Panc1 (cell line): Measurements from ENCODE around the gene AKAP10.
A peak's percentile ranks its signal among the peaks of the same experiment; 100 is the strongest.

Experiments
- CTCF ChIP-seq: fragments of 450-650 bp; IDR thresholded peaks from 2 replicates; pipeline ENCODE4 v1.5.1; 2017; ENCODE audit warnings: mild to moderate bottlenecking
- POLR2AphosphoS5 ChIP-seq: IDR thresholded peaks from 2 replicates; pipeline ENCODE4 v1.6.1; 2012; ENCODE audit warnings: mild to moderate bottlenecking, low read depth, low read length, moderate library complexity
- REST ChIP-seq, 2 experiments: IDR thresholded peaks; 2 replicates each; pipeline ENCODE4 v1.6.1; 2011 to 2012; ENCODE audit warnings: low read depth in 2 of 2, control low read depth in 1 of 2, low read length in 1 of 2, mild to moderate bottlenecking in 1 of 2, moderate library complexity in 1 of 2; ENCODE audit not compliant: insufficient read depth in 1 of 2
- SIN3A ChIP-seq: IDR thresholded peaks from 2 replicates; pipeline ENCODE4 v1.6.1; 2012; ENCODE audit warnings: low read depth, mild to moderate bottlenecking, low read length, moderate library complexity, borderline replicate concordance; ENCODE audit not compliant: insufficient read depth
- TCF7L2 ChIP-seq: IDR thresholded peaks from 2 replicates; pipeline ENCODE4 v1.6.1; 2011; ENCODE audit warnings: mild to moderate bottlenecking, low read depth, low read length, inconsistent platforms

GRCh38 chr17:19996502-19996901 lies 18.9 kb upstream of the AKAP10 start:
- TF ChIP-seq SIN3A: no peak
- TF ChIP-seq CTCF: no peak
- TF ChIP-seq TCF7L2: no peak
- TF ChIP-seq POLR2AphosphoS5: no peak
- 0 out of 4 replicates have a peak, but pooled peaks have one; percentile 21 to 24 for TF ChIP-seq REST (IDR thresholded peaks at IDR 0.05; ENCODE audit: insufficient read depth in 1 of 2, low read depth in 2 of 2, low read length in 1 of 2)
